GM18951 (cell line): ENCODE results near the gene TBCEL.

Experiments
- POLR2A ChIP-seq: IDR thresholded peaks from 4 replicates; pipeline ENCODE4 v1.6.1; 2011; ENCODE audit warnings: mild to moderate bottlenecking; ENCODE audit not compliant: insufficient read length, insufficient read depth; ENCODE audit errors: extremely low read depth
- in situ Hi-C: fragments of 300-500 bp; cut with MboI; formaldehyde crosslinking; loops from one replicate; pipeline ENCODE4 v1.12.0; 2022; ENCODE audit warnings: low sequenced_read_pairs, mixed read lengths, inconsistent platforms; ENCODE audit not compliant: unreplicated experiment

Gene TBCEL, protein sequence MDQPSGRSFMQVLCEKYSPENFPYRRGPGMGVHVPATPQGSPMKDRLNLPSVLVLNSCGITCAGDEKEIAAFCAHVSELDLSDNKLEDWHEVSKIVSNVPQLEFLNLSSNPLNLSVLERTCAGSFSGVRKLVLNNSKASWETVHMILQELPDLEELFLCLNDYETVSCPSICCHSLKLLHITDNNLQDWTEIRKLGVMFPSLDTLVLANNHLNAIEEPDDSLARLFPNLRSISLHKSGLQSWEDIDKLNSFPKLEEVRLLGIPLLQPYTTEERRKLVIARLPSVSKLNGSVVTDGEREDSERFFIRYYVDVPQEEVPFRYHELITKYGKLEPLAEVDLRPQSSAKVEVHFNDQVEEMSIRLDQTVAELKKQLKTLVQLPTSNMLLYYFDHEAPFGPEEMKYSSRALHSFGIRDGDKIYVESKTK

DNA sequence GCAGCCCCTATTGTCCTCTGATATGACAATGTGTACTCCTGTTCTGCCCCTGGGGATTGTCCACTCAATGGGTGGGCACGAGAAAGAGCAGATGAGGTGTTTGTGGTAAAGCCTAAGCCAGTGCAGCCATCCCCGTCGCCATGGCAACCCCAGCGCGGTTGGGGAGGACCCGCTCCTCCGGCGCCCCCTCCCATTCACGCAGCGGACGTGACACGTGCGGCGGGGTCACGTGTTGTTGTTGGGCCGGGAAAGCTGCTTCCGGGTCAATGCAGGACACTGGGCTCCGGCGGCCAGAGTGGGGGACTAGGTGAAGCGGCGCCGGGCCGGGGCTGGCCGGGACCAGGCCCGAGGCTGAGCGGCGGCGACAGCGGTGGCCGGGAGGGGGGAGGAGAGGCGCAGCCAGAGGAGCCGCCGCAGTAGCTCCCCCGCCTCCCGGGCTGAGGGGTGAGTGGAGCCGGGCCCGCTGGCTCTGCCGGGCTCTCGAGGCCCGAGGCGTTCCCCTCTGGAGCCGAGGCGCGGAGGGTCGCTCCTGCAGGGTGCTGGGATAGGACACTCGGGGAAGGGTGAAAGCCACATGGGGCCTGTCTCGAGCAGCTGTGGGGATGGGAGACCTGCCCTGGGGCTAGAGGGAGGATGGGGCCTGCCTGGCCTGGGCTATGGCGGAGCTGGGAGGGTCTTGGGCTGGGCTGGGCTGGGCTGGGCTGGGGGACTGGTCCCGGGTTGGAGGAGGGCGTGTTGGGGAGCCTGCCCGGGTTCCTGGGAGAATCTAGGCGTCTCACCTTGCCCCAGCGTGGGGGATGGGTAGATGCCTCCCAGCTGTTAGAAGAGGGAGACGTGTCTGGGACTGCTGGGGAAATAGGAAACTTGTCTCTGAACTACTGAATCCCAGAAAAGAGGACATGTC, at the start of gene TBCEL:
Gene TBCEL (plus strand): TSS at position 255 of the 904 bp plus-strand sequence. CDS start 21,589 bp downstream, outside the sequence.
- peak; percentile 73 for TF ChIP-seq POLR2A
- in situ Hi-C loops = no loop called here

DNA sequence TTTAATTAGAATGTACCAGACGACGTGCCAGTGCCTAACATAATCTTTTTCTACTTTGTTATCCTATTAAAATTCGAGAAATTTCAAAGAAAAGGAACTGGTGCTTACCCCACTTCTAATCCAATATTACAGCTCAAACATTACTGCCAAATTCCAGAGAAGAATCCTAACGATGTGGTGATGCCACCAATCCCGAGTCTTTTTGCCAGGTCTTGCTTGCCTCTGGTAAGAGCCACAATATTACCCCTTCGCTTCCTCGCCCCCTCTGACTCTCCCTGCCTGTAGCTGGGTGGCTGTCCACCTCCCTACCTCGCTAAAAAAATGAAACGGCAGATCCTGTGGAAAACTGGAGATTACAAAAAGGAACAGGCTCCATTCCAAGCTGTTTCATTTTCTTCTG, 49.4 kb upstream of the TBCEL start:
- no peak for TF ChIP-seq POLR2A
- in situ Hi-C loops = no loop called here

GRCh38 chr11:120974965-120975364, 48.9 kb upstream of the TBCEL start:
- TF ChIP-seq POLR2A = no peak
- in situ Hi-C loops = no loop called here

DNA sequence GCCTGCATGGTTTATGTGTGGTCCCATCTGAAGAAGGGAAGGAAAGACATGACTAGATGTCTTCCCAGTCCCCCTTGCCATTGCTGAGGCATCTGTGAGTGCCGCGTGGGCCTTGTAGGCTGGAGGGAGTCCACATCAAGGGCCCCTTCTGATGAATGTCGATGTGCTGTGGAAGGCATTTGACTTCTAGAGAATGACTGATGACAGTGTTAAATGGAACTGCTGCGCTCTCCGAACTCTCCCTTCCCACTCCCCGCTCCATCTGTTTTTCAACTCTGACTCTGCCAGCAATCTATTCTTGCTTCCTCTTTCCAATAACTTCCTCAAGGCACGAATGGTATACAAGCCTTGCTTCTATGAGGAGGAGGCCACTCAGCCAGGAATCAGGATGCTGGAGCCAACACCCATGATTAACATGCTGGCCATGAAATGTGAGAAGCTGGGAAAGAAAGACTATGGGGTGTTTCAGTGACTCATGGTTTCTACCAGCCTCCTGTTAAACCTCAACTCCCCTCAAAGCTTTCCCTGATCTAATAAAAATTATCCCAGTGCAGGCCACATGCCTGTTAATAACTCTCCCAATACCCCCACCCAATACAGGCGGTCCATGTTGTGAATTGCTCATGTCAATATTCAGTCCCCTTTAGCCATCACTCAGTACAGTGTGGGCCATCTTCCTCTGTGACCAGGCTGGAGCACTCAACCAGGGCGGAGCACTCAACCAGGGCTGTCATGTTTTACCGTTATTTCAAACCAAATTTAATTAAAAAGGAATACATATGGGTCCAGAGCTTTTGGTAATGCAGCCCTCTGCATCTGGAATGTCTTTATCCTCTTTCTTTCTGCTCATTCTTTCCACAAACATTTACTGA, 46.4 kb upstream of the TBCEL start:
- no peak for TF ChIP-seq POLR2A
- in situ Hi-C loops = no loop called here

GRCh38 chr11:120978701-120979100, 45.2 kb upstream of the TBCEL start:
- in situ Hi-C loops = no loop called here
- TF ChIP-seq POLR2A = no peak

- no peak for TF ChIP-seq POLR2A
These were observed 38.0 kb upstream of the TBCEL start for GRCh38 chr11:120985718-120986569.

GRCh38 chr11:120988603-120989002, 35.3 kb upstream of the TBCEL start:
- in situ Hi-C loops = no loop called here
- TF ChIP-seq POLR2A = no peak

More at GRCh38 chr11:120985718-120986569, 38.0 kb upstream of the TBCEL start:
- in situ Hi-C loops = no loop called here

DNA sequence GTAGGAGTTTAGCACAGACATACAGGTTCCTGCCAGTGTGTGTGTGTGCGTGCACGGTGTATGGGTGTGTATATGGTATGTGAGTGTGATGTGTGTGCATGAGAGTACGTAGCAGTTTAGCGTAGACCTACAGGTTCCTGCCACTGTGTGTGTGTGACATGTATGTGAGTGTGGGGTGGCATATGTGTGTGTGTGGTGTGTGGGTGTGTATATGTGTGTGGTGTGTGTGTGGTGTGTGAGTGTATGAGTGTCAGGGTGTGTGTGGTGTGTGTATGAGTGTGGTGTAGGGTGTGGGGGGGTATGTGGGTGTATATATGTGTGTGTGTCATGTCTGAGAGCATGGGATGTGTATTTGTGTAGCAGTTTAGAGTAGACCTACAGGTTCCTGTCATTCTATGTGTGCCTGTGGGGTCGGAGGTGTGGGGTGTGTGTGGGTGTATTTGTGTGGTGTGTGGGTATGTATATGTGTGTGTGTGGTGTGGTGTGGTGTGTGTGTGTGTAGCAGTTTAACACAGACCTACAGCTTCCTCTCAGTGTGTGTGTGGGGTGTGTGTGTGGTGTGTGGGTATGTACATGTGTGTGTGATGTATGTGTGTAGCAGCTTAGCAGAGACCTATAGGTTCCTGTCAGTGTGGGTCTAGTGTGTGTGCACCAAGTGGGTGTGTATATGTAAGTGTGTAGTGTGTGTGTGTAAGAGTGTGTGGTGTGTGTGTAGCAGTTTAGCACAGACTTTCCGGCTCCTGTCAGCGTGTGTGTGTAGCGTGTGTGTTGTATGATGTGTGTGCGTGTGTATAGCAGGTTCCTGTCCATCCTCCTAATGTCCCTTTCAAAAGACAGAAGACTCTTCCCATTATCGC, 31.8 kb upstream of the TBCEL start:
- no peak for TF ChIP-seq POLR2A
- in situ Hi-C loops = no loop called here

DNA sequence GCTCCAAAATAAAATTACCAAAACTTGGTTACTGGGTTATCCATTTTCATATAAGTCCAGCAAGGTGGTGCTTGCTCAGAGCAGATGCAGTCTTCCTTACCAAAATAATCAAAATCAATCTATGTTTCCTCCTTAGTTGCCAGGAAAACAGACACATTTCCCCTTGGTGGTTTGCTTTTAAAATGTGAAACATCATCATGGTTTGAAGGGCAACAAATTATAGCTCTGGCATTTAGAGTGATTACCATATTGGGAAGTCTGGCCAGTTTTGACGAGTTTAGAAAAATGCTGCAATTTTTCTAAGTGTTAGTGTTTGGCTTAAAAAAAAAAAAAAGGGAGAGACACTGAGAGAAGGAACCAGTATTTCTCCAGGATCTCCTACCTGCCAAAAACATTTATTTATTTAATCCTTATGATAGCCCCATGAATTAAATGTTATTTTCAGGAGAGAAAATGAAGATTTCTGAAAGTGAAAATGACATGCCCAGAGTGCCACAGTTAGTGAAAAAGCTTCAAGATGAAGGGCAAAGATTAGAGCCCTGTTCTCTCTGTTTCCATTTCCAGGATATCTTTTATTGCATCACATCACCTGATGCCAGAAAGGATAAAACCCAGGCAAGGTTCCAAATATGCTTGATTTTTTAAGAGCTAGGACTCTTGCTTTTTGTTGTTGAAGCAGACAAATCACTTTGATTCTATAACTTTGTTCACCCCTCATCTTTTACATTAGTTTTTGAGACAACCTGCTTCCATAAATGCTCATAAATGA, 29.6 kb upstream of the TBCEL start:
- TF ChIP-seq POLR2A = no peak
- in situ Hi-C loops = no loop called here

DNA sequence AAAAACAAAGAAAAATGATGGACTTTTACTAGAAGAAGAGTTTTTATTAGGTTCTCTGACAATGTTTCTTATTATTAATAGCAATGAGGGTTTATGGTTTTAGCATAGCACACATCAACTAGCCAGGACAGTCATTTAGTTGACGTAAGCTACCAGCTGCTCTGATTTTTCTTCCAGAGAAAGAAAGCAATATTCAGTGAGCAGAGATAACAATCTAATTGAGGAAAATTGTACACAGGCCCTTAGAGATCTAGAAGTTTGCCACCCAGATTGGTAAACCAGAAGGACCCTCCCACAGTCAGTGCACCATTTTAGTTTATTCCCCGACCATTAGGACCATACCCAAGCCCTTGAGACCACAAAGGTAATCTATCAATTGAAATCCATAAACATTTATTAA, 28.7 kb upstream of the TBCEL start:
- TF ChIP-seq POLR2A = no peak
- in situ Hi-C loops = no loop called here

DNA sequence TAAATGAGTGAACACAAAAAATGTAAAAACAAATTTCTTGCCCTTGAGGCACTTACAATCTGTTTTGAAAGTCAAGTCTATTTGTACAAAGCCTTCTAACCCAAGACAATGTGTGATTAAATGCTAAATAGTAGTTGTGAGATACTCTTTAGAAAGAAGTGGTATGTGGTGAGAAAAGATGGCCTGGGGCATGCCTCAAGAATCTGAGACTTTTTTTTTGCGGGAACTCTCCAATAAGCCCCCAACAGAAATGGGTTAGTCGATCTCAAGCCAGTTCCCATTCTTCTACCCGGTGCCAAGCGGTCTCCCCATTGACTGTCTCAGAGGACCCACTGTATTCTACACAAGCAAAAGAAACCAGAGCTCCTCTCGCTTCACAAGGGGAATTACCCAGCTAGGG, 26.9 kb upstream of the TBCEL start:
- no peak for TF ChIP-seq POLR2A
- in situ Hi-C loops = no loop called here

GRCh38 chr11:120998581-120998980, 25.3 kb upstream of the TBCEL start:
- in situ Hi-C loops = no loop called here
- TF ChIP-seq POLR2A = no peak
